NB4 (cell line): ENCODE measurements around the gene KRT79.
A peak's percentile ranks its signal among the peaks of the same experiment; 100 is the strongest.

Experiments
- DNase-seq: peaks from one replicate; pipeline ENCODE4 v3.0.0; 2010; ENCODE audit warnings: low read depth
- H3K4me3 ChIP-seq: one replicate; pipeline ENCODE4 v1.5.1; 2011; ENCODE audit warnings: mild to moderate bottlenecking, low read depth, low read length, moderate library complexity
- CTCF ChIP-seq: IDR thresholded peaks from one replicate; pipeline ENCODE4 v1.5.1; 2012; ENCODE audit warnings: low read depth, low read length
- MAX ChIP-seq: IDR thresholded peaks from 2 replicates; pipeline ENCODE4 v1.6.1; 2011; ENCODE audit warnings: low read depth, low read length
- MYC ChIP-seq: IDR thresholded peaks from 2 replicates; pipeline ENCODE4 v1.6.1; 2011; ENCODE audit warnings: low read depth, low read length
- POLR2A ChIP-seq: IDR thresholded peaks from 2 replicates; pipeline ENCODE4 v1.6.1; 2011; ENCODE audit warnings: mild to moderate bottlenecking; ENCODE audit not compliant: insufficient read length; ENCODE audit errors: extremely low read depth

The KRT79 gene

GRCh38 chr12:52870361-52871290, 36.5 kb upstream of the KRT79 start:
- peak; percentile 68 for DNase-seq
- no peak overlapping the region for H3K4me3 ChIP-seq

GRCh38 chr12:52867642-52868041, 33.5 kb upstream of the KRT79 start:
- no peak for TF ChIP-seq CTCF
- no peak for TF ChIP-seq MYC
- no peak for TF ChIP-seq MAX
- no peak for TF ChIP-seq POLR2A
- H3K4me3 ChIP-seq: no peak overlapping the region
- no peak for DNase-seq

More at GRCh38 chr12:52870361-52871290, 36.5 kb upstream of the KRT79 start:
- TF ChIP-seq MYC (peak; percentile 22; the same call in 1 of the 2 replicates), CTCF (peak; percentile 84), MAX (no peak), POLR2A (no peak)

GRCh38 chr12:52867152-52867551, 33.0 kb upstream of the KRT79 start:
- no peak for TF ChIP-seq MYC
- DNase-seq: no peak
- H3K4me3 ChIP-seq: no peak overlapping the region

GRCh38 chr12:52865090-52865944, 31.2 kb upstream of the KRT79 start:
- TF ChIP-seq MAX: no peak
- TF ChIP-seq CTCF: peak; percentile 86
- no peak for TF ChIP-seq MYC
- no peak for TF ChIP-seq POLR2A
- peak; percentile 56 for DNase-seq
- no peak overlapping the region for H3K4me3 ChIP-seq

GRCh38 chr12:52862023-52862422, 27.9 kb upstream of the KRT79 start:
- no peak for TF ChIP-seq CTCF
- no peak for TF ChIP-seq MYC
- no peak for TF ChIP-seq POLR2A
- no peak for TF ChIP-seq MAX
- DNase-seq: no peak
- H3K4me3 ChIP-seq: no peak overlapping the region

- H3K4me3 ChIP-seq: no peak overlapping the region
- TF ChIP-seq MYC (no peak), CTCF (no peak), POLR2A (no peak), MAX (no peak)
- DNase-seq: no peak
Observed at GRCh38 chr12:52861511-52861910, 27.4 kb upstream of the KRT79 start.
